Activated naive CD4-positive, alpha-beta T cell treated with anti-CD3 and anti-CD28 coated beads, Interleukin-2, amount 10 ng/mL, durations not matched to agents 7 days and 5 days (primary cell): Measurements from ENCODE around the gene KRT6B.
"Not testable (repeated sequence)": the region's sequence is repeated elsewhere in the genome, so short reads cannot be mapped to it uniquely, and the experiment has no call there.

Source experiments
- CTCF ChIA-PET: fragments of 350-600 bp; sonication (Branson Sonifier 250); formaldehyde crosslinking; loops from one replicate; lab custom pipeline; 2021; ENCODE audit warnings: antibody characterized with exemption; lab: Charles Lee
- DNase-seq: peaks from one replicate; pipeline ENCODE4 v3.0.0-alpha.2; 2020
- H3K27ac Mint-ChIP-seq: one replicate; pipeline ENCODE4 v1.8.0; 2021; ENCODE audit warnings: mild to moderate bottlenecking, moderate library complexity, mixed read lengths
- H3K27me3 Mint-ChIP-seq: one replicate; pipeline ENCODE4 v1.8.0; 2021; ENCODE audit warnings: mild to moderate bottlenecking, mixed read lengths
- H3K36me3 Mint-ChIP-seq: one replicate; pipeline ENCODE4 v1.8.0; 2021; ENCODE audit warnings: mixed read lengths
- H3K4me1 Mint-ChIP-seq: one replicate; pipeline ENCODE4 v1.8.0; 2021; ENCODE audit warnings: mixed read lengths
- H3K4me3 Mint-ChIP-seq: one replicate; pipeline ENCODE4 v1.8.0; 2021; ENCODE audit warnings: mild to moderate bottlenecking, moderate library complexity, mixed read lengths
- H3K9me3 Mint-ChIP-seq: one replicate; pipeline ENCODE4 v1.8.0; 2021; ENCODE audit warnings: mixed read lengths

Gene KRT6B

GRCh38 chr12:52447196-52447595 is 4.8 kb downstream of the KRT6B start:
- CTCF ChIA-PET, H3K4me1 Mint-ChIP-seq: not testable (repeated sequence)

GRCh38 chr12:52446367-52447045 is 5.4 kb downstream of the KRT6B start:
- H3K27me3 Mint-ChIP-seq, result peaks cover 67% of the 10 kb centered on the region
- H3K27ac Mint-ChIP-seq, result no peak overlapping the region
- H3K4me1 Mint-ChIP-seq, result no peaks in the 10 kb centered on the region
- H3K9me3 Mint-ChIP-seq, result no peaks in the 10 kb centered on the region
- DNase-seq, result no peak
- no peak overlapping the region for H3K4me3 Mint-ChIP-seq
- CTCF ChIA-PET, result no interaction called here
- no peaks in the 10 kb centered on the region for H3K36me3 Mint-ChIP-seq

More at GRCh38 chr12:52447196-52447595, 4.8 kb downstream of the KRT6B start:
- H3K27me3 Mint-ChIP-seq, result peaks cover 67% of the 10 kb centered on the region
- not testable (repeated sequence) for H3K36me3 Mint-ChIP-seq, H3K4me3 Mint-ChIP-seq, H3K9me3 Mint-ChIP-seq, H3K27ac Mint-ChIP-seq, DNase-seq

GRCh38 chr12:52445876-52446275 is 6.1 kb downstream of the KRT6B start:
- H3K36me3 Mint-ChIP-seq, result no peaks in the 10 kb centered on the region
- DNase-seq, result no peak
- no peaks in the 10 kb centered on the region for H3K9me3 Mint-ChIP-seq
- peaks cover 73% of the 10 kb centered on the region for H3K27me3 Mint-ChIP-seq
- no peak overlapping the region for H3K4me3 Mint-ChIP-seq
- H3K27ac Mint-ChIP-seq, result no peak overlapping the region
- no peaks in the 10 kb centered on the region for H3K4me1 Mint-ChIP-seq
- CTCF ChIA-PET, result no interaction called here

- Mint-ChIP-seq H3K4me1 (no peaks in the 10 kb centered on the region), H3K27ac (no peak overlapping the region), H3K9me3 (no peaks in the 10 kb centered on the region), H3K4me3 (no peak overlapping the region), H3K36me3 (no peaks in the 10 kb centered on the region), H3K27me3 (peaks cover 76% of the 10 kb centered on the region)
- no peak for DNase-seq
- CTCF ChIA-PET, result interaction anchor here (1.2 kb wide), 1 partner anchor 435 kb away, joined by 4 read pairs; no protein-coding TSS in a partner anchor
Observed at GRCh38 chr12:52444647-52445595, 7.0 kb downstream of the KRT6B start.

GRCh38 chr12:52443966-52444365 is 8.0 kb downstream of the KRT6B start:
- Mint-ChIP-seq H3K4me3 (no peak overlapping the region), H3K9me3 (no peaks in the 10 kb centered on the region), H3K27me3 (peaks cover 71% of the 10 kb centered on the region), H3K4me1 (no peaks in the 10 kb centered on the region), H3K36me3 (no peaks in the 10 kb centered on the region), H3K27ac (no peak overlapping the region)
- CTCF ChIA-PET, result interaction anchor here (1.2 kb wide), 1 partner anchor 436 kb away, joined by 4 read pairs; no protein-coding TSS in a partner anchor
- DNase-seq, result no peak

GRCh38 chr12:52442600-52443061 is 9.3 kb downstream of the KRT6B start:
- H3K27me3 Mint-ChIP-seq, result peaks cover 68% of the 10 kb centered on the region
- no peaks in the 10 kb centered on the region for H3K36me3 Mint-ChIP-seq
- H3K4me1 Mint-ChIP-seq, result no peaks in the 10 kb centered on the region
- no peak for DNase-seq
- H3K9me3 Mint-ChIP-seq, result no peaks in the 10 kb centered on the region
- CTCF ChIA-PET, result no interaction called here
- H3K4me3 Mint-ChIP-seq, result no peak overlapping the region
- no peak overlapping the region for H3K27ac Mint-ChIP-seq

- no peak overlapping the region for H3K27ac Mint-ChIP-seq
- DNase-seq, result no peak
- no peaks in the 10 kb centered on the region for H3K9me3 Mint-ChIP-seq
- H3K27me3 Mint-ChIP-seq, result peaks cover 62% of the 10 kb centered on the region
- no peaks in the 10 kb centered on the region for H3K4me1 Mint-ChIP-seq
- CTCF ChIA-PET, result no interaction called here
- no peak overlapping the region for H3K4me3 Mint-ChIP-seq
- H3K36me3 Mint-ChIP-seq, result no peaks in the 10 kb centered on the region
Observed at GRCh38 chr12:52441320-52441911, 10.5 kb downstream of the KRT6B start.

GRCh38 chr12:52440821-52441319 is 11.1 kb downstream of the KRT6B start:
- H3K9me3 Mint-ChIP-seq, result no peaks in the 10 kb centered on the region
- H3K27ac Mint-ChIP-seq, result no peak overlapping the region
- no peaks in the 10 kb centered on the region for H3K36me3 Mint-ChIP-seq
- H3K27me3 Mint-ChIP-seq, result peaks cover 58% of the 10 kb centered on the region
- CTCF ChIA-PET, result no interaction called here
- no peak for DNase-seq
- no peak overlapping the region for H3K4me3 Mint-ChIP-seq
- no peaks in the 10 kb centered on the region for H3K4me1 Mint-ChIP-seq

- H3K36me3 Mint-ChIP-seq, result no peaks in the 10 kb centered on the region
- no peaks in the 10 kb centered on the region for H3K9me3 Mint-ChIP-seq
- H3K4me3 Mint-ChIP-seq, result no peak overlapping the region
- no peak for DNase-seq
- peaks cover 48% of the 10 kb centered on the region for H3K27me3 Mint-ChIP-seq
- H3K27ac Mint-ChIP-seq, result no peak overlapping the region
- no peaks in the 10 kb centered on the region for H3K4me1 Mint-ChIP-seq
- CTCF ChIA-PET, result no interaction called here
Observed at GRCh38 chr12:52439845-52440244, 12.1 kb downstream of the KRT6B start.

GRCh38 chr12:52439420-52439819 is 12.5 kb downstream of the KRT6B start:
- H3K27me3 Mint-ChIP-seq, result peaks cover 45% of the 10 kb centered on the region
- no peaks in the 10 kb centered on the region for H3K4me1 Mint-ChIP-seq
- CTCF ChIA-PET, result interaction anchor here (0.6 kb wide), 1 partner anchor 26 kb away, joined by 3 read pairs; no protein-coding TSS in a partner anchor
- no peak overlapping the region for H3K4me3 Mint-ChIP-seq
- H3K27ac Mint-ChIP-seq, result no peak overlapping the region
- H3K9me3 Mint-ChIP-seq, result no peaks in the 10 kb centered on the region
- H3K36me3 Mint-ChIP-seq, result no peaks in the 10 kb centered on the region
- DNase-seq, result no peak

- Mint-ChIP-seq H3K27ac (no peak overlapping the region), H3K27me3 (peaks cover 44% of the 10 kb centered on the region), H3K4me3 (no peak overlapping the region), H3K36me3 (no peaks in the 10 kb centered on the region), H3K9me3 (no peaks in the 10 kb centered on the region), H3K4me1 (no peaks in the 10 kb centered on the region)
- CTCF ChIA-PET, result interaction anchor here (0.6 kb wide), 1 partner anchor 25 kb away, joined by 3 read pairs; no protein-coding TSS in a partner anchor
- no peak for DNase-seq
Observed at GRCh38 chr12:52438305-52439301, 13.3 kb downstream of the KRT6B start.

- H3K4me1 Mint-ChIP-seq, result no peaks in the 10 kb centered on the region
- no peak overlapping the region for H3K4me3 Mint-ChIP-seq
- CTCF ChIA-PET, result no interaction called here
- peaks cover 38% of the 10 kb centered on the region for H3K27me3 Mint-ChIP-seq
- H3K9me3 Mint-ChIP-seq, result no peaks in the 10 kb centered on the region
- no peak for DNase-seq
- no peaks in the 10 kb centered on the region for H3K36me3 Mint-ChIP-seq
- H3K27ac Mint-ChIP-seq, result no peak overlapping the region
Observed at GRCh38 chr12:52437508-52437907, 14.4 kb downstream of the KRT6B start.

- Mint-ChIP-seq H3K4me3 (no peak overlapping the region), H3K9me3 (no peaks in the 10 kb centered on the region), H3K27me3 (peaks cover 37% of the 10 kb centered on the region), H3K27ac (no peak overlapping the region), H3K36me3 (no peaks in the 10 kb centered on the region), H3K4me1 (no peaks in the 10 kb centered on the region)
- no peak for DNase-seq
- CTCF ChIA-PET, result no interaction called here
Observed at GRCh38 chr12:52436828-52437474, 15.0 kb downstream of the KRT6B start.
